ENCODE results near the gene CA10.

CA10 gene

DNA sequence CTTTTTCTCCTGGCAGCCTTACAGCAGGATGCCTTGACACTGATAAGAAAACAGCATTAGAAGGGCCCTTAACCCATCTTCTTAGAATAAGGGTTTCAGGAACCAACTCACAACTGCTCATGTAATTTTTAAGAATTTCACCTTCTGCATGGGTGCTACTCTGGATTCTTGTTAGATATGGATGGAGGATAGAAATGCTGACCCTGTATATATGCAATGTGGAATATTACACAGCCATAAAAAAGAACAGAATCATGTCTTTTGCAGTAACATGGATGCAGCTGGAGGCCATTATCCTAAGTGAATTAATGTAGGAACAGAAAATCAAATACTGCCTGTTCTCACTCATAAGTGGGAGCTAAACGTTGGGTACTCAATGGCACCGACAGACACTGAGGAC, 423.5 kb downstream of the CA10 start:
- in situ Hi-C loops (cut with MboI; ENCODE audit: low sequenced_read_pairs) = no loop called here

GRCh38 chr17:51734462-51734861, 424.1 kb downstream of the CA10 start:
- in situ Hi-C loops (cut with MboI; ENCODE audit: low sequenced_read_pairs) = no loop called here

- in situ Hi-C loops (cut with MboI; ENCODE audit: low sequenced_read_pairs) = no loop called here
Measured at GRCh38 chr17:51733166-51733565, 425.3 kb downstream of the CA10 start.

DNA sequence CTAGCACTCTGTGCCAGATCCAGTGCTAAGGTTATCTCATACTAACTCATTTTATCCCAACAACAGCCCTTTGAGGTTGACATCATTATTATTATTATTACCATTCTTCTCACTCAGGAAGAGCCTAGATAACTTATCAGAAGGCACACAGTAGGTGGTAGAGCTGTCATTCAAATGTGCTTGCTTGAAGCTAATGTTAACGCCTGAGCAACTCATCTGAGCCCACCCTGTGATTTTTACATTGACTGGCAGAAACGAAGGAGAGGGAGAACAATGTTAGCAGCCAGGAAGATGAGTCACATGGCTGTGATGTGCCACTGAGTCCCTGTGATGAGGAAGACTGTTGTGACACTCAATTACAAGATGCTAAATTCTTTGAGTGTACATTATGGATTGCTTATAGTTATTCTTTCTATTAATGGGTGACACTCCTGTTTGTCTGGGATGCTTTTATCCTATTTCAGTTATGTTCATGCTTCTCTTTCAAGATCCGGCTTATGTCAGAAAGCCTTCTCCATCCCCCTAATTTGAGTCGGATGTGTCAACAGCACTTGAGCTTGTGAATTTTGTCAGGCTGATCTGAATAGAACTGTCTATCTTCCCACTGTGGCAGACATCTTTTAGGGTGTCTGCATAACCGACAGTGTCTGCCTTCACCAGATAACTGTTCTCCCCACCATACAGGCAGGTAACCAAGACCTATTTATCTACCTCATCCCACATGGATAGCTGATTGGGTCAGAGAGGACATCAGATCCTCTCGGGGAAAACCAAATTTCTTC, 426.4 kb downstream of the CA10 start:
- in situ Hi-C loops (cut with MboI; ENCODE audit: low sequenced_read_pairs) = no loop called here

DNA sequence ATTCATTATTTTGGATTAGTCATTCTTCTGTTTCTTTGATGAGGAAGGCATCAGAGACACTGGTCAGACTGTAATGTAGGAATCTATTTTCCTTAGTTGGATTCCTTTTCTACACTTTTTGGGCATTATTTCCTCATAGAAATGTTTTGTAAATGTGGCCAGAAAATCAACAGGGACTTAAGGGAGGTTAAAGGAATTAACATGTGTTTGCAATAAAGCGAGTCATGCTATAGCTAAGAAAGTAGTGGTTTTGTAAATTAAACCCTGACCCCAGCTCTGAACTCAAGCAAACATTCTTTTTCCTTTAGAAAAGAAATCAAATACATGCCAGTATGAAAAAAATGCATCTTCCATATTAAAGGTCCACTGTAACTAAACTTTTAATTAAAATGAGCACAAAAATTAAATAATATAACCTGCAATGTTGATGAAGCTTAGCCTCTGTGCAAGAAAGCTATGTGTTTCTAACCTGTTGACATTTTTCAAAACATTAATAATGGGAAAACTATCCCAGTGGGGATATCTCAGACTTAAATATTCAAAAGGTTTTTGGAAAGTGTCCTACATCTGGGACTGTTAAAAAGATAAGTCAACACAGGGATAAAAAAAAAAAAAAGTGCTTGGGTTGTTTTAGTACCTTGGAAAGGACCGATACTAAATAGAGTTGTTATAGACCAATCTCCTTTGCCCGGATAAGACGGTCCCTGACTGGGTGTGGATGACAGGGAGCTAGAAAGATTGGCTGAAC, 428.0 kb downstream of the CA10 start:
- in situ Hi-C loops (cut with MboI; ENCODE audit: low sequenced_read_pairs) = no loop called here

GRCh38 chr17:51725185-51725584, 433.3 kb downstream of the CA10 start:
- in situ Hi-C loops (cut with MboI; ENCODE audit: low sequenced_read_pairs) = no loop called here

GRCh38 chr17:51724043-51724580, 434.4 kb downstream of the CA10 start:
- in situ Hi-C loops (cut with MboI; ENCODE audit: low sequenced_read_pairs) = no loop called here

- in situ Hi-C loops (cut with MboI; ENCODE audit: low sequenced_read_pairs) = no loop called here
Measured at GRCh38 chr17:51722994-51723393, 435.5 kb downstream of the CA10 start.

GRCh38 chr17:51721730-51722129, 436.8 kb downstream of the CA10 start:
- in situ Hi-C loops (cut with MboI; ENCODE audit: low sequenced_read_pairs) = no loop called here

DNA sequence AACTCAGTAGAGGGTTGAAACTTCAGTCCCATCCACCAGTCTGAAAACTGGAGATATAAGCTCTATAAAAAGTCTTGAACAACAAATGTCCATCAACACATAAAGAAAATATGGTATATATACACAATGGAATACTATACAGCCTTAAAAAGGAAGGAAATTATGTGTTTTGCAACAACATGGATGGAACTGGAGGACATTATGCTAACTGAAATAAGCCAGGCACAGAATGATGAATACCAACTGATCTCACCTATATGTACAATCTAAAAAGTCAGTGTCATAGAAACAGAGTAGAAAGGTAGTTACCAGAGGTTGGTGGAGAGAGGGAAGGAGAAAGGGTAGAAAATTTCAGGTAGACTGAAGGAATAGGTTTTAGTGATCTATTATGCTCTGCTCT, 438.1 kb downstream of the CA10 start:
- in situ Hi-C loops (cut with MboI; ENCODE audit: low sequenced_read_pairs) = no loop called here

DNA sequence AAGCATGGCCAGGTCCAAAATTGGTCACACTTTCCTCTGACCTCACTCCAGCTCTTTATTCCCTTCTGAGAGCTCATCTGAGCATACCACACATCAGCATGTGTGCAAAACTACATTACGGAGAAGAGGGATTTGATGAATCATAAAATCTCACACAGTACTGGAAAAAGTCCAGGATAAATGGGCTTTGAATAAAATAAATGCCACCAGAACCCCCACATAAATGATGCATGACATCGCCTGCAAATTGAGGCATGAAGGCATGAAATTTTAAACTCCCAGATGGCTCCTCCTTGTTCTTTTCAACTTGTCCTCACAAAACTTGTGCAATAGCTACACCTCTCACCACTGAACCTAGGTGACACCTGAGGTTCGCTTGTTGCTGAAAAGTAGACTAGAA, 439.5 kb downstream of the CA10 start:
- in situ Hi-C loops (cut with MboI; ENCODE audit: low sequenced_read_pairs) = no loop called here

DNA sequence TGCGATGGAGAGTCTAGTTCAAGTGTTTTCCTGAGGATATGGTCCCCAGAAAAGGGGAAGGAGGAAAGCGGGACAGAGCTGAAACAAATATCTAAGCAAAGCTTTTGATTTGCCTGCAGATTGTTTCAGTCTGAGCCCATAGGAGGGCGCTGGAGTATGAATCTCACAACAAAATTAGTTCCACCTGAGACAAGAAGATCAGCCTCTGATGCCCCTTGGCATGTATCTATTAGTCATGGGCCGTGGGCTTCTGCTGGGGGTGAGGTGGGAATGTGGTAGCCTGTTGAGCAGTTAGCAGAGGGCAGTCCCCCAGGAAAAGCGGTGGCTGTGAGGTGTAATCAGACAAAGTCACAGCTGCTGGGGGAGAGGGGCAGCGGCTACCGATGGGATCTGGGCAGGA, 446.9 kb downstream of the CA10 start:
- in situ Hi-C loops (cut with MboI; ENCODE audit: low sequenced_read_pairs) = no loop called here

GRCh38 chr17:51710634-51710979, 447.9 kb downstream of the CA10 start:
- in situ Hi-C loops (cut with MboI; ENCODE audit: low sequenced_read_pairs) = no loop called here

DNA sequence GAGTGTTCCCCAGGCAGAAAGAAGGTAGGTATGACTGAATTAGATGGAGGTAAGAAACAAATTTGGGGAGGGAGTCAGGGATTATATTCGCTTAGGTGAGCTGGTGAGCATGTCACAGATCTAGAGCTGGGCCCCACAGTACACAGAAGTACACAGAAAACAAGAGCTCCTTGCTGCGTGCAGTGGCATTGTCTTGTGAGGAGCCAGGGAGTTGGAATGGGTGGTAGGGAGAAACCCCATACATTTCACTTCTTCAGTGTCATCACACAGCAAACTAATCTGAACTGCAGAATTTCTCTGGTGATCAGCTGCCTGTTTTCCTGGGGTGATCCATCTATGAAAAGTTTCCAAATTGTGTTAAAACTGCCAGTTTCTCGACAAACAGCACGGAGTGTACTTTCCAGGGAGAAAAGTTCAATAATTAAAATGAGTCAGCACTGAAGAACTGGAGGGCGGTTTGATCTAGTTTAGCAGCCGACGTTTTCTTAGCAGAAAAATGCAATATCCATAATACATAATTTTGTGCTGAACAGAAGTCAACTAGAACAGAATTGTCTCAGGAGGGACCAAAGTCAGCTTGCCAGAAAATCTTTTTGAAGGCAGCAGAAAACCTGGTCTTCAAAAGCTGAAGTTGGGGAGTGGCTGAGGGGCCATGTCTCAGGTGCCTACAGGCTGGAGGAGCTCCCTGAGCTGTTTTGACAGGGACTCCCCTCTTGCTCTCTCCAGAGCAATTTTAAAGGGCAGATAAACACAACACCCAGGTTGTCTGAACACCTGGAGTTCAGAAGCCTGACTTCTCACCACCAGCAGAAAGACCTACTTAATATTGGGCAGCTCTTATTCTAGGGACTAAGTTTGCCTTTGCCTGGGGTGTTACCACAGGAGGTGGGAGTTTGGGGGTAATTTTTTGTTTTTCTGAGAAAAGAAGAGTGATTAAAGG, 448.6 kb downstream of the CA10 start:
- in situ Hi-C loops (cut with MboI; ENCODE audit: low sequenced_read_pairs) = no loop called here

DNA sequence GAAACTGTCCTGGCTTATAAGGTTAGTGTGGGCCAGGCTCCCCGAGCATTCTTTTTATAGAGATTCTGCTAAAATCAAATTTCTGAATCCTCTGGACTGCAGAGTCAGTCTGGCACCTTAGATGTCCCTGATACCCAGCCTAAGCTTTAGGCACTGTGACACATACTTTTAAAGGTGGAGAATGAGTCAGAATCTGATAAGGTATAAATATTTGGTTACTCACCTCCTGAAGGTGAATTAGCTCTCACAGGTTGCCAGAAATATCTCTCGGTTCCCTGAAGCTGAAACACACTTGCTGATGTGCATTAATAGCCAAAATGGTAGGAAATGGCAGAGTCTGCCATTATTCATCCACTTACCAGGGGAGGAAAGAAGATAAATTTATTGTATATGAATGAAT, 451.3 kb downstream of the CA10 start:
- in situ Hi-C loops (cut with MboI; ENCODE audit: low sequenced_read_pairs) = no loop called here

- in situ Hi-C loops (cut with MboI; ENCODE audit: low sequenced_read_pairs) = no loop called here
Measured at GRCh38 chr17:51706093-51706492, 452.4 kb downstream of the CA10 start.

DNA sequence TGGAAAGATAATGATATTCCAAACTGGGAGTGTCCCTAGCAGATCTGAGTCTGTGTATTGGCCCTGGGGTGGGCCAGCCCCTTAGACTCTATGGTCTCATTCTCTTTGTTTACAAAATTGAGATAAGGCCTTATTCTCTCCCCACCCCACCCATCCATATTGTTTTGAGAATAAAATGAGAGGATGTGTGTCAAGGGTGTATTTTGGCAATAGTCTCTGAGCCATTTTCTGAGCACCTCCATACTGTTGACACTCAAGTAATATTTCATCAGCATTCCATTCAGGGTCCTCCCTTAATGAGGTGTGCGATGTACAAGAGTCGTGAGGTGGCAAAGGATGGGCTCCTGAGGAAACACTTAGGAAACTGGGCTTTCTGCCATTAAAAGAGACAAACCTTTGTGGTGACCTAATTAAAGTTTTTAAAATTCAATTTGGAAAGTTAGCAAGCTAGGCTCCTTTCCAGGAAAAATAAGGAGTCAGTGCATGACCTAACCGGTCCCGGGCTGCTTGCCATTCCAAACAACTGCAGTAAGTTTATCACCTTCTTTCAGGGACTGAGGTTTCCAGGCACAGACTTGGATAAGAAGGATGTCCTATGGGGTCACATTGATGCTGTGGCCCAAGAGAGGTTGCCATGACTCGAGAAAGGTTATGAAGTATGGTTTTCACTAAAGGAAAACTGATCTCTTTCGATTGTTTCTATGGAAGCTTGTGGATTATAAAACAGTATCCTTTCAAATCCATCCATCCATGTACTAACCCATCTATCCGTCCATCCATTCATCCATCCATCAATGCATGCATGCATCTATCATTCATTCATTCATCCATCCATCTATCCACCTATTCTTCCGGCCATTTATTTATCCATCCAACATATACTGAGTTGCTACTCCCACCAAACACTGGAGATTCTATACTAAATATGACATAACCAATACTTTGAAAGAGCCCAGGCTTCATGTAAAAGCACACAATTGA, 454.9 kb downstream of the CA10 start:
- in situ Hi-C loops (cut with MboI; ENCODE audit: low sequenced_read_pairs) = no loop called here

- in situ Hi-C loops (cut with MboI; ENCODE audit: low sequenced_read_pairs) = no loop called here
Measured at GRCh38 chr17:51702963-51703360, 455.6 kb downstream of the CA10 start.

- in situ Hi-C loops (cut with MboI; ENCODE audit: low sequenced_read_pairs) = no loop called here
Measured at GRCh38 chr17:51701501-51701900, 457.0 kb downstream of the CA10 start.
